WERI-Rb-1 (cell line): Measurements from ENCODE around the gene ARFGAP2.
A peak's percentile ranks its signal among the peaks of the same experiment; 100 is the strongest.

ENCODE experiments used
- DNase-seq: peaks from one replicate; pipeline ENCODE4 v3.0.0-alpha.2; 2020
- H3K27ac ChIP-seq: fragments of 250-450 bp; sonication (Bioruptor Pico); 2 replicates; pipeline ENCODE4 v1.5.1; 2020; ENCODE audit warnings: mild to moderate bottlenecking, moderate library complexity
- H3K27me3 ChIP-seq: fragments of 250-450 bp; sonication (Bioruptor Pico); 2 replicates; pipeline ENCODE4 v1.5.1; 2021; ENCODE audit warnings: mild to moderate bottlenecking, low read depth, moderate library complexity; ENCODE audit not compliant: insufficient read depth, severe bottlenecking
- H3K36me3 ChIP-seq: fragments of 250-450 bp; sonication (Bioruptor Pico); 2 replicates; pipeline ENCODE4 v1.5.1; 2020; ENCODE audit warnings: mild to moderate bottlenecking, moderate library complexity
- H3K4me3 ChIP-seq: 2 replicates; pipeline ENCODE4 v1.5.1; 2011; ENCODE audit warnings: low read depth, mild to moderate bottlenecking, control low read depth, low read length
- H3K9me3 ChIP-seq: fragments of 250-450 bp; sonication (Bioruptor Pico); 2 replicates; pipeline ENCODE4 v1.5.1; 2021; ENCODE audit warnings: mild to moderate bottlenecking, moderate library complexity; ENCODE audit not compliant: severe bottlenecking
- CTCF ChIP-seq: IDR thresholded peaks from 2 replicates; pipeline ENCODE4 v1.5.1; 2011; ENCODE audit warnings: low read depth, mild to moderate bottlenecking, control low read depth, inconsistent platforms, low read length

The ARFGAP2 gene

GRCh38 chr11:47177229-47177845 is 658 bp upstream of the ARFGAP2 start:
- no peaks in the 10 kb centered on the region for H3K27me3 ChIP-seq
- peak; percentile 65 for DNase-seq
- peaks cover 56% of the 10 kb centered on the region for H3K36me3 ChIP-seq
- H3K9me3 ChIP-seq: no peaks in the 10 kb centered on the region
- peak overlapping the region; percentile 80 for H3K4me3 ChIP-seq
- peak; percentile 65 for TF ChIP-seq CTCF
- H3K27ac ChIP-seq: peak overlapping the region; percentile 84

- DNase-seq: no peak
- Histone ChIP-seq H3K27me3 (no peaks in the 10 kb centered on the region), H3K27ac (peak overlapping the region; percentile 94), H3K4me3 (peak overlapping the region; percentile 80), H3K9me3 (no peaks in the 10 kb centered on the region), H3K36me3 (peaks cover 63% of the 10 kb centered on the region)
- TF ChIP-seq CTCF: no peak
These were observed 842 bp downstream of the ARFGAP2 start for GRCh38 chr11:47175746-47176327.

DNA sequence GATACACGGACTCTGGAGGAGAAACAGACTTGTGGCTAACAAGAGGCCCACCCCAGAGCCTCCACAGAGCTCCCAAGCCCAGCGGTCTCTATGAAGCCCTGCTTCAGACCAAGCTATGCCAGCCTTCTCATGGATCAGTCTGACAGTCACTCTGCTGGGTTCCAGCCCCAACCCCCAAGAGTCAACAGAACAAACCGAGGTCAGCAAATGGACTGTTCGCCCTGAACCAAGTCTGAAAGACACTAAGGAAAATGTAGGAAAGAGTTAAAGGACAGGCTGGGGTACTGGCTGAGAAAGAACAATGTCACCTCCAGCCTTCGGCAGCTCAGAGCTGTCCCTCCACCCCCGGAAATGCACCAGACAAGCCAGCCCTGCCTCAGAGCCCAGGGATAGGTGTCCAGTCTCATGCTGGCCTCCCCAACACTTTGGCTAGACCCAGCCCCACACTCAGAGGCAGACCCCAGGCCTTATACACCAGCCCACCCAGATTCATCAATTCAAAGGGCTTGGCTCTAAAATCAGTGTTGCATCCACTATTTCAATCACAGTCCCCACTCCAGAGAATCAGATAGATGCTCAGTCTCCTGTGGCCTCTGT is 3.8 kb downstream of the ARFGAP2 start:
- Histone ChIP-seq H3K9me3 (no peaks in the 10 kb centered on the region), H3K36me3 (peaks cover 74% of the 10 kb centered on the region), H3K4me3 (no peak overlapping the region), H3K27ac (peak overlapping the region; percentile 62), H3K27me3 (no peaks in the 10 kb centered on the region)
- no peak for DNase-seq
- no peak for TF ChIP-seq CTCF

- Histone ChIP-seq H3K36me3 (peaks cover 82% of the 10 kb centered on the region), H3K27ac (peak overlapping the region; percentile 62), H3K9me3 (no peaks in the 10 kb centered on the region), H3K4me3 (no peak overlapping the region), H3K27me3 (no peaks in the 10 kb centered on the region)
- DNase-seq: peak; percentile 44
- no peak for TF ChIP-seq CTCF
These were observed 4.8 kb downstream of the ARFGAP2 start for GRCh38 chr11:47171856-47172255.

- Histone ChIP-seq H3K4me3 (no peak overlapping the region), H3K27me3 (no peaks in the 10 kb centered on the region), H3K9me3 (no peaks in the 10 kb centered on the region), H3K36me3 (peaks cover 84% of the 10 kb centered on the region), H3K27ac (no peak overlapping the region; the same call in 1 of the 2 replicates)
- no peak for TF ChIP-seq CTCF
- no peak for DNase-seq
These were observed 5.4 kb downstream of the ARFGAP2 start for GRCh38 chr11:47171061-47171838.
